ENCODE measurements around the gene KLF13.
A peak's percentile ranks its signal among the peaks of the same experiment; 100 is the strongest.

Gene KLF13

GRCh38 chr15:31342381-31342780, 15.7 kb downstream of the KLF13 start:
- peaks cover 100% of the 10 kb centered on the region for H3K79me2 ChIP-seq (ENCODE audit: control insufficient read depth, low read length)
- H3F3A ChIP-seq (ENCODE audit: control insufficient read depth, insufficient read depth) = peaks cover 40% of the 10 kb centered on the region
- TF ChIP-seq CTCF (IDR thresholded peaks at IDR 0.05; ENCODE audit: low read depth, low read length, poor library complexity, severe bottlenecking) = no peak
- TF ChIP-seq EZH2phosphoT487 (IDR thresholded peaks at IDR 0.05; ENCODE audit: borderline replicate concordance, low read length) = no peak
- H3K4me3 ChIP-seq (ENCODE audit: low read length) = peak overlapping the region; percentile 67
- peaks cover 100% of the 10 kb centered on the region for H3K4me1 ChIP-seq (ENCODE audit: control insufficient read depth, low read length)
- H3K4me2 ChIP-seq (ENCODE audit: low read length) = peak overlapping the region; percentile 89
- no peaks in the 10 kb centered on the region for H3K27me3 ChIP-seq (ENCODE audit: control insufficient read depth, low read length)
- H3K36me3 ChIP-seq (ENCODE audit: control insufficient read depth, low read length) = peaks cover 47% of the 10 kb centered on the region
- peak overlapping the region; percentile 83 for H3K27ac ChIP-seq (ENCODE audit: low read depth, low read length)
- peaks cover 25% of the 10 kb centered on the region for H4K20me1 ChIP-seq (ENCODE audit: control insufficient read depth, insufficient read depth, low read depth, low read length)
- H3K9me2 ChIP-seq (replicated peaks; ENCODE audit: control insufficient read depth, low read length) = no peaks in the 10 kb centered on the region
- H3K9me3 ChIP-seq (ENCODE audit: control insufficient read depth, insufficient read depth, low read length) = no peaks in the 10 kb centered on the region

DNA sequence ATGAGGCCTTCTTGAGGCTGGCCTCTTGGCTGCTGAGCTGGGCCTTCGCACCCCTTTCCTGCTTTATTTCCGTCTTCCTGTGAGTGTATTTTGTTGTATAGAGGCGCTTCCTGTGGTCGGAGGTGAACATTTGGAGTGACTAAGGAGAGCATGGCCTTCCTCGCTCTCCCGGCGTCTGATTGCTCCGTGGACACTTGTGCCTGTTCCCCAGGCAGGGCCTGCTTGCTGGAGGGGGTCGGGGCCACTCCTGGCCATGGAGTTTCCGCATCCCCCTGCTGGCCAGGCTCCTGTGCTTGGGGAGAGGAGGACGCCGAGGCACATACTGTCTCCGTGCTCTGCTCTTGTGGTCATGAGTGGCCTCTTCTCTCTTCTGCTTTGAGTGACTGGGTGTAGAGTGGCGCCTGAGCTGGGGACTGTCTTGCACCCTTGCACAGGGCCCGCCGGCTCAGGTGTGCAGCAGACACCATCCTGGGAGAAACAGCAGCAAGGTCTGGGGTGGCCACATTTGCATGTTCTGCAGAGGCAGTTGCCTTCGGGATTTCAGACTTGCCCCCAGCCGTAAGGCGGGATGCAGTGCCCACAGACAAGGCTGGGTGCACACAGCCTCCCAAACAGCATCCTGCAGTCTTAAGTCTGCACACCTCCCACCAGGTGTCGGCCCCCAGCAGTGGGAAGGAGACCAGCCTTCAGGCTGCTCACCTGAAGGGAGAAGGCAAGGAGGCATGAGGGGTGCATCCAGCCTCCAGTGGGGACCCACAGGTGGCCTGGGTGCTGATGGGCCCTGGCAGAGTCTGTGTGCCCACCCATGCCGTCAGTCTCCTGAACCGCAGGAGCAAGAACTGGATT, 16.4 kb downstream of the KLF13 start:
- Histone ChIP-seq H3F3A (ENCODE audit: control insufficient read depth, insufficient read depth) (peaks cover 34% of the 10 kb centered on the region), H3K27me3 (ENCODE audit: control insufficient read depth, low read length) (no peaks in the 10 kb centered on the region), H3K4me1 (ENCODE audit: control insufficient read depth, low read length) (peaks cover 100% of the 10 kb centered on the region), H3K9me3 (ENCODE audit: control insufficient read depth, insufficient read depth, low read length) (no peaks in the 10 kb centered on the region), H3K36me3 (ENCODE audit: control insufficient read depth, low read length) (peaks cover 52% of the 10 kb centered on the region), H3K9me2 (replicated peaks; ENCODE audit: control insufficient read depth, low read length) (no peaks in the 10 kb centered on the region), H4K20me1 (ENCODE audit: control insufficient read depth, insufficient read depth, low read depth, low read length) (peaks cover 25% of the 10 kb centered on the region), H3K4me3 (ENCODE audit: low read length) (peak overlapping the region; percentile 67), H3K4me2 (ENCODE audit: low read length) (peak overlapping the region; percentile 89), H3K27ac (ENCODE audit: low read depth, low read length) (peak overlapping the region; percentile 83), H3K79me2 (ENCODE audit: control insufficient read depth, low read length) (peaks cover 100% of the 10 kb centered on the region)
- TF ChIP-seq EZH2phosphoT487 (IDR thresholded peaks at IDR 0.05; ENCODE audit: borderline replicate concordance, low read length) (no peak), CTCF (IDR thresholded peaks at IDR 0.05; ENCODE audit: low read depth, low read length, poor library complexity, severe bottlenecking) (no peak)

DNA sequence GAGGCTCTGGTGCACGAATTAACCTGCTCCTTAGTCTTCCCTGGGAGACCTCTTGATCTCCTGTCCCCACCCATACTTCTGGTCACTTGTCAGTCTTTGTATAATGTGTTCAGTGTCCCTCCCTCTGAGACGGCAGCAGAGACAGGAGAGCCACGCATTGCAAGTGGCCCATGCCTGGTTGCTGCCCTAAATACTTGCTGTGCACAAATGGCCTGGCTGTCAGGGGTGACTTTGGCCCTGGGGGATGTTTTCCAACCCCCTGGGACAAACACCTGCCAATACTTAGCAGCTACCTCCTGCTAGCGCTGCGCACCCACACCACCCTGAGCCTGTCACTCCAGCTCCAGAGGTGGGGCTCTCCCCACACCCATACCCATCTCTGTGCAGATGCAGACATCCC, 17.2 kb downstream of the KLF13 start:
- Histone ChIP-seq H3K9me3 (ENCODE audit: control insufficient read depth, insufficient read depth, low read length) (no peaks in the 10 kb centered on the region), H4K20me1 (ENCODE audit: control insufficient read depth, insufficient read depth, low read depth, low read length) (peaks cover 23% of the 10 kb centered on the region), H3K9me2 (replicated peaks; ENCODE audit: control insufficient read depth, low read length) (no peaks in the 10 kb centered on the region), H3K79me2 (ENCODE audit: control insufficient read depth, low read length) (peaks cover 100% of the 10 kb centered on the region), H3K4me1 (ENCODE audit: control insufficient read depth, low read length) (peaks cover 100% of the 10 kb centered on the region), H3K4me2 (ENCODE audit: low read length) (peak overlapping the region; percentile 89), H3K27me3 (ENCODE audit: control insufficient read depth, low read length) (no peaks in the 10 kb centered on the region), H3K27ac (ENCODE audit: low read depth, low read length) (peak overlapping the region; percentile 83), H3K36me3 (ENCODE audit: control insufficient read depth, low read length) (peaks cover 55% of the 10 kb centered on the region), H3F3A (ENCODE audit: control insufficient read depth, insufficient read depth) (peaks cover 26% of the 10 kb centered on the region), H3K4me3 (ENCODE audit: low read length) (peak overlapping the region; percentile 67)
- TF ChIP-seq CTCF (IDR thresholded peaks at IDR 0.05; ENCODE audit: low read depth, low read length, poor library complexity, severe bottlenecking) = no peak
- no peak for TF ChIP-seq EZH2phosphoT487 (IDR thresholded peaks at IDR 0.05; ENCODE audit: borderline replicate concordance, low read length)
